ENCODE data around the gene USP40. TPM values are rescaled to one million over a fixed set of nuclear protein-coding genes. Genes with fewer than 3 reads are reported as not detected.

Gene USP40
- total and polyA plus RNA-seq, 2 experiments from 2014 or later: 5.7 to 11.7 TPM

GRCh38 chr2:233449921-233450863 lies 116.4 kb downstream of the USP40 start (continued):
- TF ChIP-seq ETS1 (IDR thresholded peaks at IDR 0.05) (no peak), REST (IDR thresholded peaks at IDR 0.05; ENCODE audit: unreplicated experiment) (no peak), EZH2 (IDR thresholded peaks at IDR 0.05; ENCODE audit: low read depth, unreplicated experiment) (no peak), ZNF114 (CRISPR knock-in tag; IDR thresholded peaks at IDR 0.05) (no peak), NANOG (IDR thresholded peaks at IDR 0.05; ENCODE audit: borderline replicate concordance) (no peak), ZNF331 (CRISPR knock-in tag; IDR thresholded peaks at IDR 0.05; ENCODE audit: low read depth) (no peak), EZH2phosphoT487 (IDR thresholded peaks at IDR 0.05; ENCODE audit: unreplicated experiment) (no peak)

- no peak overlapping the region; the same call in 2 of the 3 replicates for H3K4me3 Mint-ChIP-seq
- no peaks in the 10 kb centered on the region for H3K9me2 ChIP-seq (ENCODE audit: insufficient read depth)
- no peak overlapping the region for H3K27ac ChIP-seq (ENCODE audit: low read depth)
- peak; percentile 81 for DNase-seq (ENCODE audit: low spot score)
- peaks cover 13% of the 10 kb centered on the region for H3K27me3 Mint-ChIP-seq (ENCODE audit: insufficient read depth, low read depth, poor library complexity)
- H2AFZ ChIP-seq: no peak overlapping the region
- no peak overlapping the region for H3K4me2 ChIP-seq
- peak; percentile 87 for ATAC-seq
- H3K36me3 ChIP-seq (ENCODE audit: insufficient read depth): peaks cover 3% of the 10 kb centered on the region; the same call in 1 of the 2 replicates
- no peaks in the 10 kb centered on the region for H4K20me1 ChIP-seq (replicated peaks; ENCODE audit: insufficient read depth)
- no peaks in the 10 kb centered on the region for H3F3A ChIP-seq (replicated peaks; ENCODE audit: low read depth)
- no peaks in the 10 kb centered on the region for H3K79me2 ChIP-seq (replicated peaks; ENCODE audit: insufficient read depth)
- 0 out of 2 replicates have a peak overlapping the region, but pooled peaks have one; percentile 43 for H3K27ac Mint-ChIP-seq
- peaks cover 9% of the 10 kb centered on the region for H3K4me1 Mint-ChIP-seq
- H3K4me1 ChIP-seq (ENCODE audit: insufficient read depth): no peaks in the 10 kb centered on the region
- H3K9me3 Mint-ChIP-seq: peaks cover 2% of the 10 kb centered on the region; the same call in 1 of the 3 replicates
- no peak overlapping the region for H3K4me3 ChIP-seq
- peaks cover 27% of the 10 kb centered on the region for H3K36me3 Mint-ChIP-seq (ENCODE audit: low read depth)
- H3K27me3 ChIP-seq (ENCODE audit: insufficient read depth): no peaks in the 10 kb centered on the region
- TF ChIP-seq ZNF114 (CRISPR knock-in tag; IDR thresholded peaks at IDR 0.05) (no peak), POLR2AphosphoS5 (IDR thresholded peaks at IDR 0.05; ENCODE audit: low read depth) (no peak), CTCF (conservative IDR thresholded peaks at IDR 0.05; ENCODE audit: low read depth in 2 of 2) (peak; percentile 65 to 78), CREB1 (CRISPR knock-in tag; IDR thresholded peaks at IDR 0.05; ENCODE audit: low read depth) (no peak), ETS1 (IDR thresholded peaks at IDR 0.05) (no peak)
Observed at GRCh38 chr2:233449081-233449901, 117.3 kb downstream of the USP40 start.

Data from GM23338 (cell line).